ENCODE data around the gene CKS1B.

CKS1B gene

DNA sequence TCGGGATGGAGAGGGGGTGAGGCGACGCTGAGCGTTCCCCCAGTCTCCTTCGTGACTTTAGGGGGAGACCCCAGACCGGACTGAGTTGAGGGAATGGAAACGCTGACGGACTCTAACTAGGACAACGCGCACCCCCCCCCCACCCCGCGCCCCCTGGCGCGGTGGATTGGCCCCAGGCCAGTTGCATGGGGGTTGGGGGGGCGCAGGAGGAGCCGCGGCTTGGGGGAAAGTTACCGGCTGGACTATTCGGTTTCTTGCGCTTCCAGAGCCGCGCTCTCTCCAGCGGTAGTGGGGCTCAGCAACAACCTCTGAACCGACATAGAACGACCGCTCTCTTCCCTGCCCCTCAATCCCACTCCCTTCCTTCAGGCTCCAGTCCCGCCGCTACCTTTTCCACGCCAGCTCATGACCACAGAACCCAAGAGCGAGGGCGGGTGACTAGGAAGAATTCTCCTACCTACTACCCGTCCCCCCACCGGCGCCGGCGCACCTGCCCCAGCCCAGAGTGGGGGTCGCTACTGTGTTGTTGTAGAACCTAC, 28.8 kb downstream of the CKS1B start:
- DNase-seq, result no peak

DNA sequence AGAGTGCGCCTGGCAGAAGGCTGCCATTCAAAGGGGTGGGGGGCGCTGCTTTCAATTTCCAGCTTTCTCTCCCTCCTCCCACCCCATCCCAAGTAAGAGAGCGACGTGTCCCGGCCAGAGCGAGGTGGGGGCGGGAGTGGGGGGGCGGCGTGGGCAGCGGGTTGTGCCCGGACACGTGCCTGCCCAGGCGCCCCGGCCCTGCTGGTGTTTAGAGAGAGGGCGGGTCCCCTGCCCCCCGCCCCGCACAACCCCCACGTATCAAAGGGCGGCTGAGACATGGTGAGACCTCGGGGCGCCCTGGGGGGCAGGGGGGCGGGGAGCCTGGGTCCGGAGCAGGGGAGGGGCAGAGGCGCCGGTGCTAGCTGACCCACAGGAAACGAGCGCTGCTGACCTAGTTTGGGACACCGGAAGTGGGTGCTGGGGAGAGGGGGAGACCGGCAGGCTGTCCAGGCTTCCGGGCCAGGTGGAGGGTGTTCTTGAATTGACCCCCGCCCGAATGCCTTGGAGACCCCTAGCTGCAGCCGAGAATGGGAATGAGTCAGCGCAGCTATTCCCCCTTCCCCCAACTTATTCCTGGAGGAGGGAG, 29.4 kb downstream of the CKS1B start:
- DNase-seq, result no peak

DNA sequence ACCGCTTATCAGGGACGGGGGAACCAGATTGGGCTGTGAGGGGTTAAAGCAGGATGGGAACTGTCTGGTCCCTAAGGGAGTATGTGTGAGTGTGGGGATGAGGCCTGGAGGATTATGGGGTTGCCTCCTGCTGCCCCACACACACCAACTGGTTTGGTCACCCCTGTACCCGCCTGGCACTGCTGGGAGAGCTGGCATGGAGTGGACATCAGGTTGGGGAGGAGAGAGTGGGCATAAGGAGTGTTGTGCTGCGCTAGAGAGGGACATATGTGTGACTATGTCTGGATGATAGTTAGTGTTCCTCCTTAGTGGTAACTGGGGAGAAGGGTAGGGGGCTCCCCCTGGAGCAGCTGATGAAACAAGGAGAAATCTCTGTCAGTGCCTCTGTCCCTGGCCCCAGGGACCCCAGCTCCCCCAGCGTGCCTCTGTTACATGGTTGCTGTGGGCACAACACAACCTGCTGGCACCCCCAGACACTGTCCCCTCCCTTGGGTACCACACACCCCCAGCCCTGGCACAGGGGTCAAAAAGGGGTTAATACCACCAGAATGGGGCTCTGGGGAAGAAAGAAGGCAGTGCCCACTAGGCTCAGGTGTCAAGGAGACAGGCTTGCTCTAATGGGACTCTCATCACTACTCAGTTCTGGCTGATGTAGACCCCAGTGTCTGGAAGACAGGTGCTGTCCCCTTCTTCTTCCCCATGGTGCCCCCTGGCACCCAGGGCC, 30.0 kb downstream of the CKS1B start:
- no peak for DNase-seq

DNA sequence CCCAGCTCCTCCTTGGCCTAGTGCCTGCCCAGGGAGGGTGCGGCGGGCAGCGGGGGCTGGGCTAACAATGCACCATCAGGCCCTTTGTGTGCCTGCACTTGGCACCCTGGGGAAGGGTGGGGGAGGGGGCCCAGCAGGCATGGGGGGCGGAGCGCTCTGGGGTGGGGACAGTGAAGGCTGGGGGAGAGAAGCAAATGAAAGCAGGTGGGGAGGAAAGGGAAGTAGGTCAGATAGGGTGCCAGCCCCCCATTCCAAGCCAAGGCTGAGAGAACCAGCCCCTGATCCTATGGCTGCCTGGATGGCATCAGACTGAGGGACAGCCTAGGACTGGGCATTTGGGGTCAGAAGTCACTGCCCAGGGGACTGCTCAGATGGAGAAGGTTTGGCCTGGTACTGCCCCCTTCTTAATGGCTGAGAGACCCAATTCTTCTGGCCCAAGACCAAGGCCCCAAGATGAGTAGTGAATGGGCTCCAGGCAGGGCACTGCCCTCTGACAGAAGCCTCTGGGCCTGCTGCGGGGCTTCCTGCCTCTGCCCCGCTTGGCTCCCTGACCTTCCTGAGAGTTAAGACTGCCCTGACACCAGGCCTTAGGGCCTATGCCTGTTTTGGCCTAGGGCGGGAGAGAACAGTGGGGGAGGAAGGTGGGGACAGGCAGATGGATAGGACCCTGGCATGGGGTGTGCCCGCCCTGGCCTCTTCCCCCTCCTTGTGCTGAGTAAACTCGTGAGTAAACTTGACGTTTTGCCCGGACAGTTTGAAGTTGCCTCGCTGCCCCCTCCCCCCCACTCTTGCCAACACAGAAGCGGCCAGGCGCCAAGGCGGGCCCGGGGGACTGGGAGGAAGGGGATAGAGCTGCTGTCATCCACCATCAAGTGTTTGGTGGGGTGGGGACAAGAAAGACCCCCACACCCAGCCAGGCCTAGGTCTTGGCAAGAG, 30.9 kb downstream of the CKS1B start:
- peak; percentile 45 to 54 for DNase-seq

DNA sequence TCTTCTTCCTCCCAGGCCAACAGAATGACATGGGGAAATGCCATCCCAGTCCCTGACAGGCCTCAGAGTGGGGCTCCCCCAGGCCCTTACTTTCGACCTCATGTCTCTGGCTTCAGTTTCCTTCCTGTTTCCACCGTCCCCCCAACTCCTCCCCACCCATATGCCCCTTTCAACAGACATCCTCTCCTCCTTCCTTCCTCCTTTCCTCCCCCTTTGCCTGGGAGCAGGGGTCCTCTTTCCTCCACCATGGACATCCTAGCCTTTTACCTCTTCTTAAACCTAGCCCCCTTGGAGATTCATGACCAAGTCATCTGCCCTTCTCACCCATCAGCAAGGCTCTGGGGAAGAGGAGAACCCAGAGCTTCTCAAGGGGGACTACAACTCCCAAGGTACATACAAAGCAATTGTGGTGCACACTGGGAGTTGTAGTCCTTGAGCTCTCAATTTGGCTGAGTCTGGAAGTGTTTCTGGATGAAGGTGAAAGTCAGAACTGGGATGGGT, 32.2 kb downstream of the CKS1B start:
- peak; percentile 55 to 67 for DNase-seq

GRCh38 chr1:155007251-155007828, 32.9 kb downstream of the CKS1B start:
- no peak for DNase-seq

DNA sequence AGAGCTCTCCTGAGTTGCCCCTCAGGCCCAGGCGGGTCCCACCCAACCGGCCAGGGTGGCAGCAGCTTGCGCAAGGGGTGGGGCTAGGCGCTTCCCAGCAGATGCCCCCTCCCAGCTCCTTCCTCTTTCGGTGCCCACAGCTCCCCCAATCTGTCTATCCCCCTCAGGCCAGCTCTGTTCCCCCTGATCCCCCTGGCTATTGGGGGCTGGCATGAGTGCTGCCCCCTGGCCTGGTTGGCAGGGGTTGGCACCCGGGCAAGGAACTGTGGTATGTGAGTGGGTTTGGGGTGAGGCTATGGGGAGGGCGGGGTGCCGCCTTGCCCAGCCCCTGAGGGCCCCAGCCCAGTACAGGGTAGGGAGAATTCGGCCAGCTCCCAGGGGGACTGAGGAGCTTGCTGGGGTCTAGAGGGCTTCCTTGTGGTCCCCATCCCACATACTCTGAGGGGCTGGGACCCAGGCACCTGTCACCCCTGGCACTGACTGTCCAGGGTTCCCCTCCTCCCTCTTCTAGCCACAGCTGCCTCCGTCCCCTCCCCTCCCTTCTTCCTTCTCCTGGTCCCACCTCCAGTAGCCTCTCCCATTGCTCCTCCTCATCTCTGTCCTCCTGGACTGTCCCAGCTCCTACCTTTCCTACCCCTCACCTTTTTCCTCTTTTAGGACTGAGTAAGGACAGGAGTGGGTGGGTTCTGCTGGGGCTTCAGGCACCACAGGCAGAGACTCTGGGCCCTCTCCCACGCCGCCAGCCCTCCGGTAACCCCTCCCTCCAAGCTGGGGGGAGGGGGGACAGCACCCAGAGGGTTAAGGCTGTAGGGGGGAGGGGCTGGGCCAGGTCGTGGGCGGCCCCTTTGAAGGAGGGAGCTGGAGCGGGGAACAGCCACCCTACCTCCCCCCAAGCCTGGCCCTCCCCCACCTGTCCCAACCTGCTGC, 33.8 kb downstream of the CKS1B start:
- no peak for DNase-seq

GRCh38 chr1:155009221-155009711, 34.8 kb downstream of the CKS1B start:
- no peak for DNase-seq

- DNase-seq, result no peak
Measured at GRCh38 chr1:155009742-155010141, 35.3 kb downstream of the CKS1B start.

- no peak for DNase-seq
Measured at GRCh38 chr1:155010211-155010918, 35.9 kb downstream of the CKS1B start.

DNA sequence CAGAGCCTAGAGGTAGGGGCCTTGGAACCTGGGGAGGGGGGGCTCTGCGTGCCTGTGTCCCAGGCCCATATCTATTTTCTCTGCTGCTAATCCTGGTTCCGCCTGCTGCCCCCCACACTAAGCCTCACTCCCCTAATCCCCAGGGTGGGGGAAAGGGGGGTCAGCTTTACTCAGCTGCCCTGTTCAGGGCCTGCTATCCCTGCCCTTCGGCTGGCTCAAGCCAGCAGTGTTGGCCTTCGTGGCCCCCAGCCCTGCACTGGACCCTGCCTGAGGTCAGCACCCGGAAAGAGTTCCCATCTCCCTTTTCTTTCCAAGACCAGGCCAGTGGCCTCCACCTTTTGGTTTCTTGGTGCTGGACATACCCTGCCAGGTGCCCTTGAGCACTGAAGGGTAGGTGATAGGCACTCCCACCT, 36.5 kb downstream of the CKS1B start:
- DNase-seq, result no peak

DNA sequence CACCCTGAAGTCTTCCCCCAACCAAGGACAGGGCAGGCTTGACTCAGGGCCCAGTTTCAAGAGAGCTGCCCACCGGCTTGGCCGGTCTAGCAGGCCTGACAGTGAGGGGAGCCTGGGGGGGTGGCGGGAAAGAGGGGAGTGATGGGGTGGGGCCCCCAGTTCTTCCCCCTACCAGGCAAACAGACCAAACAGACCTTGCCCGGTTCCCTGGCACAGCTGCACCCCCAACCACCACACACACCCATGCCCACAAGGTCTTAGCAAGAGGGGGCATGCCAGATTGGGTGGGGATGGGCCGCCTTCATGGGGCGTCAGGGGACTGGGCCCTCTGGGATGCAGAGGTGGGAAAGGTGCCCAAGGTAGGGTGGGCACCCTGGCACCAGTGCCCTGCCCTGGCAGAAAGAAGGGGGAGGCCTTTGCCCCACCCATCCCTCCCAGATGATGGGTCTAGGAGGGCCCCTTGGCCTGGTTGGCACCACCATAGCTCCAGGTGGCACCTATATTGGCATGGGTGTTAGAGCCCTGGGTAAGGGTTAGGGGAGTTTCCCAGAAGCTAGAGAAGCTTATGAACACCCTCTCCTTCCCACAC, 37.0 kb downstream of the CKS1B start:
- no peak for DNase-seq

- peak in 1 of 2 donors; percentile 57 for DNase-seq
Measured at GRCh38 chr1:155012026-155012546, 37.6 kb downstream of the CKS1B start.

DNA sequence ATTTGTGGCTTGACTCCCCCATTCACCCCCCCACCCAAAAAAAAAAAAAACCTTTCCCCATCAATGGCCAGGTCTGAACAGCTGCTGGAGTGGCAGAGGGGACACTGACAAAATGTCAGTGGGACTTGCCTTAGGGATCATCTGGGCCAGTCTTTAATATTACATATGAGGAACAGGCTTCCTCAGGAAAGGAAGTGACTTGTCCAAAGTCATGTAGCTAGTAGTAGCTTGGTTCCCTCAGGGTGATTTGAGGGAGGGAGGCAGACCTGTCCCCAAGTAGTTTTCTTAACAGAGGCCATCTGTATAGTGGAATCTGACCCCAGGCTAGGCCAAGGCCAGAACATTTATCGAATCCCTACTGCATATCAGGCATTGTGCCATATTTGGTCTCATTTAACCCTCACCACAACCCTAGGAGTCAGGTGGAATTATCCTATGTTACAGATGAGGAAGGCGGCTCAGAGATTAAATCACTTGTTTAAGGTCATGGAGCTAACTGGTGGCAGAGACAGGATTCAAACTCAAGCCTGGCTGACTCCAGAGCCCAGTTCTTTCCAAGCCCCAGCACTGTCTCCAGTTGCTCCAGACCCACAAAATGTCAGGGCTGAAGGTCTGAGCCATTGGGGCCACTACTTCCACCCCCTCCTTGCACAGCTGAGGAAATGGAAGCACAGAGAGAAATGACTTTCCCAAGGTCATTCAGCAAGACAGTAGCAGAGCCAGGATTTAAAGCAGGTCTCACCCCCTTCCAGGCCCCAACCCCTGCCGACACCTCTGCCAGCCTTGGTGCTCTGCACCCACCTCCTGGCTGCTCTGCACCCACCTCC, 38.5 kb downstream of the CKS1B start:
- no peak for DNase-seq

DNA sequence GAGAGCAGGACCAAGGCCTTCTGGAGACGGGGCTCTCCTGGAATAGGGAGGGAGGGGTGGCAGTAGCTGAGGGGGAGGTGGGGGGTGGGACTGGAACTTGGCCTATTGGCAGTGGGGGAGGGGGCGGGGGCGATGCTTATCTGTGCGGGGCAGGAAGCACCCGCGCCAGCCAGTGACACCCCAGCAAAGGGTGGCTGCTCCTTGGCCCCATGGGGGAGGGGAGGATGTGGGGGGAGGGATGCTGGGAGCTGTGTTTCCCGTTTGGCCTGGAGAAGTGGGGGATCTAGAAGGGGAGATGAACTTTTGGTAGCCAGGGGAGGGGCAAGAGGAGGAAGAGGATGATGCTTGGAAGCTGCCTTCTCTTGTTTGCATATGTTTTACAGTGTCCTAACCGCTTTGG, 39.2 kb downstream of the CKS1B start:
- DNase-seq, result peak in 1 of 2 donors; percentile 46

GRCh38 chr1:155014709-155015508, 40.4 kb downstream of the CKS1B start:
- DNase-seq, result no peak

DNA sequence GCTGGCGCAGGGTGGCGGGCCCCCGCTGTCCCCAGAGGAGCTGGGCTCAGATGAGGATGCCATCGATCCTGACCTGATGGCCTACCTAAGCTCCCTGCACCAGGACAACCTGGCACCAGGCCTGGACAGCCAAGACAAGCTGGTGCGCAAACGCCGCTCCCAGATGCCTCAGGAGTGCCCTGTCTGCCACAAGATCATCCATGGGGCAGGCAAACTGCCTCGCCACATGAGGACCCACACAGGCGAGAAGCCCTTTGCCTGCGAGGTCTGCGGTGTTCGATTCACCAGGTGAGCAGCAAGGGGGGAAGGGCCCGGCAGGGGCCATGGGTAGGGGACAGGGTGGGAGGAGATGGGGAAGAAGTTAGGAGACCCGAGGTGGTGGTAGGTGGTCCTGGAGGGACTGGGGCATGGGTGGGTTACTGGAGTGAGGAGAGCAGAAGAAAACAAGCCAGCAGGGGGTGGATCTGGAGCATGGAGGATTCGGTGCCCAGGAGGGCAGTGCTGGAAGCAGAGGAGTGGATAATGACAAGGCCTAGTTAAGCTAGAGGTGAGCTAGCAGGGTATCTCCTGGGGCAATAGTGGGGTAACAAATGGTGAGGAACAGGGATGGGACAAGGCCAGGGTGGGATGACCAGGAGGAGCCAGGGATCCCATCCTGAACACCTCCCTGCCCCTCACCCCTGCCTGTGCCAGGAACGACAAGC, 41.2 kb downstream of the CKS1B start:
- no peak for DNase-seq
